ENCODE data around the gene PSD4. TPM values are rescaled to one million over a fixed set of nuclear protein-coding genes. Genes with fewer than 3 reads are reported as not detected.

PSD4 gene
- total RNA-seq, 1 experiment from 2014 or later = 1.0 TPM

GRCh38 chr2:113155331-113155730 lies 18.4 kb upstream of the PSD4 start:
- no peak overlapping the region for H2AFZ ChIP-seq (ENCODE audit: low read length)
- peaks cover 15 to 16% of the 10 kb centered on the region in 2 experiments for H3K4me1 Mint-ChIP-seq
- no peak overlapping the region for H2BK15ac ChIP-seq (ENCODE audit: low read depth, low read length)

More at GRCh38 chr2:113155331-113155730, 18.4 kb upstream of the PSD4 start:
- Histone ChIP-seq H4K8ac (replicated peaks; ENCODE audit: insufficient read length, low read depth, low read length) (no peak overlapping the region), H3K9me3 (ENCODE audit: control insufficient read depth, low read depth, low read length) (no peaks in the 10 kb centered on the region), H3K56ac (ENCODE audit: insufficient read length, low read depth, low read length) (no peak overlapping the region), H2AK5ac (ENCODE audit: insufficient read length, low read length) (no peak overlapping the region), H3K9ac (ENCODE audit: extremely low read depth, insufficient read length, low read length) (no peak overlapping the region), H4K5ac (ENCODE audit: insufficient read length, low read depth, low read length) (no peak overlapping the region), H3K4me1 (ENCODE audit: insufficient read depth, low read length) (no peaks in the 10 kb centered on the region), H3K27ac (ENCODE audit: insufficient read length, low read depth, low read length) (no peak overlapping the region), H2BK20ac (ENCODE audit: low read depth, low read length, poor library complexity, severe bottlenecking) (no peak overlapping the region), H3K23me2 (ENCODE audit: insufficient read length, low read depth, low read length, poor library complexity, severe bottlenecking) (no peaks in the 10 kb centered on the region), H4K91ac (ENCODE audit: insufficient read length, low read depth, low read length) (no peak overlapping the region), H3K4ac (ENCODE audit: low read depth, low read length) (no peak overlapping the region), H3K79me1 (ENCODE audit: insufficient read depth, low read depth, low read length, poor library complexity, severe bottlenecking) (no peaks in the 10 kb centered on the region), H3K27me3 (ENCODE audit: insufficient read depth, low read length) (peaks cover 5% of the 10 kb centered on the region; the same call in 1 of the 2 replicates), H2BK5ac (ENCODE audit: insufficient read length, low read length) (no peak overlapping the region), H3K18ac (ENCODE audit: insufficient read length, low read depth, low read length) (no peak overlapping the region), H3K79me2 (ENCODE audit: insufficient read depth, low read length) (no peaks in the 10 kb centered on the region), H3K4me2 (ENCODE audit: insufficient read depth, insufficient read length, low read length) (no peak overlapping the region), H4K20me1 (ENCODE audit: control insufficient read depth, insufficient read depth, insufficient read length) (no peaks in the 10 kb centered on the region), H2BK120ac (ENCODE audit: low read depth, low read length, poor library complexity, severe bottlenecking) (no peak overlapping the region), H2BK12ac (ENCODE audit: insufficient read length, low read depth, low read length) (no peak overlapping the region), H3K14ac (ENCODE audit: insufficient read depth, low read length) (no peak overlapping the region), H3T11ph (ENCODE audit: low read length) (no peak overlapping the region), H3K23ac (ENCODE audit: insufficient read length, low read depth, low read length) (no peak overlapping the region)
- TF ChIP-seq CTCF (conservative IDR thresholded peaks at IDR 0.05) = no peak
- no peak overlapping the region for H3K4me3 Mint-ChIP-seq
- peaks cover 28% of the 10 kb centered on the region for H3K27me3 Mint-ChIP-seq (ENCODE audit: low read depth)
- H3K27ac Mint-ChIP-seq = no peak overlapping the region
- H3K36me3 Mint-ChIP-seq (ENCODE audit: insufficient read depth in 1 of 3, low read depth in 3 of 3) = no peaks in the 10 kb centered on the region
- H3K9me3 Mint-ChIP-seq = no peaks in the 10 kb centered on the region
- no peak for DNase-seq
- no CpG with 5 or more reads among the region's 5 CpGs for WGBS (ENCODE audit: extremely low coverage, insufficient read length, low lambda C conversion rate)
